ENCODE measurements around the gene ADGRD2. TPM values are rescaled to one million over a fixed set of nuclear protein-coding genes. Genes with fewer than 3 reads are reported as not detected.

ADGRD2 gene
- total RNA-seq, 1 donor from 2014 or later, result not detected

DNA sequence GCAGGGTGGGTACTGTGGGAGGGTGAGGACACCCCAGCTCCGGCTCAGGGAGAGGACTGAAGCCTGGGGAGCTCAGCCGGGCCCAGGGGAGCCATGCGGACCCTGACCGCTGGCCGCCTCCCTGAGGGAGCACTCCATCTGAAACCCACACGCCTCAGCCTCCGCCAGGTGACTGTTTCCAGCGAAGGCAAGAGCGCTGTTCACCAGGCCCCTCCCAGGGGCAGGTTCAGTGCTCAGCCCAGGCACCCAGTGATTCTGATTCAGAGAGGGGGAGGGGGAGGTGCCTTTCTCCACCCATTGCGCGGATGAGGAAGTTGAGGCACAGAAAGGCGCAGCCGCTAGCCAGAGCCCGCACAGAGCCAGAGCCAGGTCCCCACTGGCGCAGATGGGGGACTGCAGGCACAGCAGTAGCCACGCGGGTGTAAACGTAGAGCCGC lies 27.0 kb downstream of the ADGRD2 start:
- TF ChIP-seq, protein P1, sequence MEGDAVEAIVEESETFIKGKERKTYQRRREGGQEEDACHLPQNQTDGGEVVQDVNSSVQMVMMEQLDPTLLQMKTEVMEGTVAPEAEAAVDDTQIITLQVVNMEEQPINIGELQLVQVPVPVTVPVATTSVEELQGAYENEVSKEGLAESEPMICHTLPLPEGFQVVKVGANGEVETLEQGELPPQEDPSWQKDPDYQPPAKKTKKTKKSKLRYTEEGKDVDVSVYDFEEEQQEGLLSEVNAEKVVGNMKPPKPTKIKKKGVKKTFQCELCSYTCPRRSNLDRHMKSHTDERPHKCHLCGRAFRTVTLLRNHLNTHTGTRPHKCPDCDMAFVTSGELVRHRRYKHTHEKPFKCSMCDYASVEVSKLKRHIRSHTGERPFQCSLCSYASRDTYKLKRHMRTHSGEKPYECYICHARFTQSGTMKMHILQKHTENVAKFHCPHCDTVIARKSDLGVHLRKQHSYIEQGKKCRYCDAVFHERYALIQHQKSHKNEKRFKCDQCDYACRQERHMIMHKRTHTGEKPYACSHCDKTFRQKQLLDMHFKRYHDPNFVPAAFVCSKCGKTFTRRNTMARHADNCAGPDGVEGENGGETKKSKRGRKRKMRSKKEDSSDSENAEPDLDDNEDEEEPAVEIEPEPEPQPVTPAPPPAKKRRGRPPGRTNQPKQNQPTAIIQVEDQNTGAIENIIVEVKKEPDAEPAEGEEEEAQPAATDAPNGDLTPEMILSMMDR (IDR thresholded peaks at IDR 0.05; ENCODE audit: borderline replicate concordance), result no peak
- peak overlapping the region; percentile 47 for H3K4me3 ChIP-seq
- H3K27me3 ChIP-seq (ENCODE audit: low read depth), result peaks cover 96% of the 10 kb centered on the region
- intact Hi-C loops (cut with micrococcal nuclease), result no loop called here
- no peak for DNase-seq
- no peaks in the 10 kb centered on the region for H3K9me3 ChIP-seq (replicated peaks)
- H3K4me1 ChIP-seq, result peaks cover 11% of the 10 kb centered on the region
- H3K27ac ChIP-seq (replicated peaks), result no peak overlapping the region
- no peaks in the 10 kb centered on the region for H3K36me3 ChIP-seq

GRCh38 chr9:124477648-124478285 lies 27.5 kb downstream of the ADGRD2 start:
- DNase-seq, result no peak
- TF ChIP-seq, protein P1 (IDR thresholded peaks at IDR 0.05; ENCODE audit: borderline replicate concordance), result no peak
- no peak overlapping the region for H3K27ac ChIP-seq (replicated peaks)
- H3K4me1 ChIP-seq, result peaks cover 11% of the 10 kb centered on the region
- H3K9me3 ChIP-seq (replicated peaks), result no peaks in the 10 kb centered on the region
- intact Hi-C loops (cut with micrococcal nuclease), result no loop called here
- no peaks in the 10 kb centered on the region for H3K36me3 ChIP-seq
- H3K4me3 ChIP-seq, result peak overlapping the region; percentile 47
- peaks cover 99% of the 10 kb centered on the region for H3K27me3 ChIP-seq (ENCODE audit: low read depth)

- intact Hi-C loops (cut with micrococcal nuclease), result no loop called here
- peak overlapping the region; percentile 47 for H3K4me3 ChIP-seq
- H3K27me3 ChIP-seq (ENCODE audit: low read depth), result peaks cover 99% of the 10 kb centered on the region
- H3K36me3 ChIP-seq, result no peaks in the 10 kb centered on the region
- H3K4me1 ChIP-seq, result peaks cover 11% of the 10 kb centered on the region
- no peak overlapping the region for H3K27ac ChIP-seq (replicated peaks)
- H3K9me3 ChIP-seq (replicated peaks), result no peaks in the 10 kb centered on the region
- no peak for DNase-seq
- TF ChIP-seq, protein P1 (IDR thresholded peaks at IDR 0.05; ENCODE audit: borderline replicate concordance), result no peak
Observed at GRCh38 chr9:124478354-124478753, 28.1 kb downstream of the ADGRD2 start.

DNA sequence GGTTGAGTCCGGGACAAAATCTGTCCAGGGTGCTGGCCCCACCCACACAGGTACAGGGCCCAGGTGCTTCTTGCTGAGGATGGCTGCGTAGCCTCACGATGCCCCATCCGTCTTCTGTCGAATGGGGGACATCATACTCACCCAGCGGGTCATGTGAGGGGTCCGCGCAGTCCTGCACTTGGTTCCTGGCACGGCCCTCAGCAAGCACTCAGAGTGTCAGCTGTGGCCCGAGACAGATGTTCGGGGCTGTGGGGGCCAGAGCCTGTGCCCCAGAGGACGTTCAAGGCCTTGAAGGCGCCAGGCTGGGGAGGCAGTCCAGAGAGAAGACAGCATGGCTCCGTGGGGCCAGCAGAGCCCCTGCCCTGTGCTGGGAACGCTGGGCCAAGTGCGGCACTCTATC lies 29.1 kb downstream of the ADGRD2 start:
- Histone ChIP-seq H3K36me3 (no peaks in the 10 kb centered on the region), H3K27ac (replicated peaks) (no peak overlapping the region), H3K4me3 (no peak overlapping the region), H3K4me1 (peaks cover 11% of the 10 kb centered on the region), H3K27me3 (ENCODE audit: low read depth) (peaks cover 100% of the 10 kb centered on the region), H3K9me3 (replicated peaks) (no peaks in the 10 kb centered on the region)
- TF ChIP-seq, protein P1 (IDR thresholded peaks at IDR 0.05; ENCODE audit: borderline replicate concordance), result no peak
- no peak for DNase-seq
- intact Hi-C loops (cut with micrococcal nuclease), result no loop called here

- Histone ChIP-seq H3K27me3 (ENCODE audit: low read depth) (peaks cover 100% of the 10 kb centered on the region), H3K9me3 (replicated peaks) (no peaks in the 10 kb centered on the region), H3K36me3 (no peaks in the 10 kb centered on the region), H3K4me3 (no peak overlapping the region), H3K27ac (replicated peaks) (no peak overlapping the region), H3K4me1 (peaks cover 11% of the 10 kb centered on the region)
- no peak for DNase-seq
- TF ChIP-seq, protein P1 (IDR thresholded peaks at IDR 0.05; ENCODE audit: borderline replicate concordance), result no peak
- intact Hi-C loops (cut with micrococcal nuclease), result no loop called here
Observed at GRCh38 chr9:124479947-124480620, 29.8 kb downstream of the ADGRD2 start.
